OCI-LY7 (cell line): ENCODE measurements around the gene RBP3.

Experiments used
- EZH2phosphoT487 ChIP-seq: fragments of 200-600 bp; sonication (generic); IDR thresholded peaks from 2 replicates; pipeline ENCODE4 v1.6.1; 2018; ENCODE audit warnings: low read depth, borderline replicate concordance, mild to moderate bottlenecking, mixed run types, antibody characterized with exemption, low read length, moderate library complexity, mixed read lengths
- TF ChIP-seq, protein P1 (sequence below): fragments of 200-600 bp; sonication (generic); conservative IDR thresholded peaks from 2 replicates; pipeline ENCODE4 v1.5.1; 2014; ENCODE audit warnings: mild to moderate bottlenecking, antibody characterized with exemption, low read length, moderate library complexity, mixed read lengths

DNA sequence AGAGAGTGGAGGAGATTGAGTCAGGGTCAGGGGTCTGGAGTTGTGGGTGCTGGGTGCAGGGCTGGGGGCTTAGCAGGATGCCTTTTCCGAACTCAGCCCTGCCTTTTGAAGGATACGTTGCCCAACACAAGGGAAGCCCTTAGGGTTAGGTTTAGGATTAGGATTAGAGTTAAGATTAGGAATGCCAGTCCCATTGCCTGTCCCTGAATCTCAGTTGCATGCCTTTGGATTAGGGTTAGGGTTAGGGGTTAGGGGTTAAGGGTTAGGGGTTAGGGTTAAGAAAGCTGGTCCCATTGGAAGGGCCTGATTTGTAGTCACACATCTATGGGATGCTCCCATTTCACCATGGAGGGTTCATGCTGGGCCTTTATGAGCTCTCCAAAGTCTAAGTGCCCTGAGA is 56.8 kb downstream of the RBP3 start:
- TF ChIP-seq, protein P1, sequence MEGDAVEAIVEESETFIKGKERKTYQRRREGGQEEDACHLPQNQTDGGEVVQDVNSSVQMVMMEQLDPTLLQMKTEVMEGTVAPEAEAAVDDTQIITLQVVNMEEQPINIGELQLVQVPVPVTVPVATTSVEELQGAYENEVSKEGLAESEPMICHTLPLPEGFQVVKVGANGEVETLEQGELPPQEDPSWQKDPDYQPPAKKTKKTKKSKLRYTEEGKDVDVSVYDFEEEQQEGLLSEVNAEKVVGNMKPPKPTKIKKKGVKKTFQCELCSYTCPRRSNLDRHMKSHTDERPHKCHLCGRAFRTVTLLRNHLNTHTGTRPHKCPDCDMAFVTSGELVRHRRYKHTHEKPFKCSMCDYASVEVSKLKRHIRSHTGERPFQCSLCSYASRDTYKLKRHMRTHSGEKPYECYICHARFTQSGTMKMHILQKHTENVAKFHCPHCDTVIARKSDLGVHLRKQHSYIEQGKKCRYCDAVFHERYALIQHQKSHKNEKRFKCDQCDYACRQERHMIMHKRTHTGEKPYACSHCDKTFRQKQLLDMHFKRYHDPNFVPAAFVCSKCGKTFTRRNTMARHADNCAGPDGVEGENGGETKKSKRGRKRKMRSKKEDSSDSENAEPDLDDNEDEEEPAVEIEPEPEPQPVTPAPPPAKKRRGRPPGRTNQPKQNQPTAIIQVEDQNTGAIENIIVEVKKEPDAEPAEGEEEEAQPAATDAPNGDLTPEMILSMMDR = no peak
- TF ChIP-seq EZH2phosphoT487 = no peak
